ENCODE results near the gene MYO1D. TPM values are rescaled to one million over a fixed set of nuclear protein-coding genes. Genes with fewer than 3 reads are reported as not detected.

The MYO1D gene
- total and polyA plus RNA-seq, 4 donors = 4.5 to 22.9 (median 13.3) TPM

DNA sequence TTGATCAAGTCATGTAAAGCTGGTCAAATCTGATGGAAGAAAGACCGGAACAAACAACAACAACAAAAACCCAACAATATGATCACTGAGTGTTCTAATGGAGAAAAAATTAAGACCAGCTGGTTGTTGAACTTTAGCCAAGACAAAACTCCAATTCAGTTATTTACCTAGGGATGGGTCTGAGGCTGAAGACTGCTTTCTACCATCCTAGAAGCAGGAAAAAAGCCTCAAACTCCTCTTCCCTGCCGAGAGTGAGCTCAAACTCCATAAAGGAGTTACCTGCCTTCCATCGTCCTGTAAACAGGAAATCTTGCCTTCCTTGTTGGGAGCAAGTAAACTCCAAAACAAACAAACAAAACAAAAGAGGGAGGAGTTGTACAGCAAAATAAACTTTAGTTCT is 28.0 kb upstream of the MYO1D start (continued):
- TF ChIP-seq, protein P1, sequence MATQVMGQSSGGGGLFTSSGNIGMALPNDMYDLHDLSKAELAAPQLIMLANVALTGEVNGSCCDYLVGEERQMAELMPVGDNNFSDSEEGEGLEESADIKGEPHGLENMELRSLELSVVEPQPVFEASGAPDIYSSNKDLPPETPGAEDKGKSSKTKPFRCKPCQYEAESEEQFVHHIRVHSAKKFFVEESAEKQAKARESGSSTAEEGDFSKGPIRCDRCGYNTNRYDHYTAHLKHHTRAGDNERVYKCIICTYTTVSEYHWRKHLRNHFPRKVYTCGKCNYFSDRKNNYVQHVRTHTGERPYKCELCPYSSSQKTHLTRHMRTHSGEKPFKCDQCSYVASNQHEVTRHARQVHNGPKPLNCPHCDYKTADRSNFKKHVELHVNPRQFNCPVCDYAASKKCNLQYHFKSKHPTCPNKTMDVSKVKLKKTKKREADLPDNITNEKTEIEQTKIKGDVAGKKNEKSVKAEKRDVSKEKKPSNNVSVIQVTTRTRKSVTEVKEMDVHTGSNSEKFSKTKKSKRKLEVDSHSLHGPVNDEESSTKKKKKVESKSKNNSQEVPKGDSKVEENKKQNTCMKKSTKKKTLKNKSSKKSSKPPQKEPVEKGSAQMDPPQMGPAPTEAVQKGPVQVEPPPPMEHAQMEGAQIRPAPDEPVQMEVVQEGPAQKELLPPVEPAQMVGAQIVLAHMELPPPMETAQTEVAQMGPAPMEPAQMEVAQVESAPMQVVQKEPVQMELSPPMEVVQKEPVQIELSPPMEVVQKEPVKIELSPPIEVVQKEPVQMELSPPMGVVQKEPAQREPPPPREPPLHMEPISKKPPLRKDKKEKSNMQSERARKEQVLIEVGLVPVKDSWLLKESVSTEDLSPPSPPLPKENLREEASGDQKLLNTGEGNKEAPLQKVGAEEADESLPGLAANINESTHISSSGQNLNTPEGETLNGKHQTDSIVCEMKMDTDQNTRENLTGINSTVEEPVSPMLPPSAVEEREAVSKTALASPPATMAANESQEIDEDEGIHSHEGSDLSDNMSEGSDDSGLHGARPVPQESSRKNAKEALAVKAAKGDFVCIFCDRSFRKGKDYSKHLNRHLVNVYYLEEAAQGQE (IDR thresholded peaks at IDR 0.05) = no peak
- TF ChIP-seq, protein P2, sequence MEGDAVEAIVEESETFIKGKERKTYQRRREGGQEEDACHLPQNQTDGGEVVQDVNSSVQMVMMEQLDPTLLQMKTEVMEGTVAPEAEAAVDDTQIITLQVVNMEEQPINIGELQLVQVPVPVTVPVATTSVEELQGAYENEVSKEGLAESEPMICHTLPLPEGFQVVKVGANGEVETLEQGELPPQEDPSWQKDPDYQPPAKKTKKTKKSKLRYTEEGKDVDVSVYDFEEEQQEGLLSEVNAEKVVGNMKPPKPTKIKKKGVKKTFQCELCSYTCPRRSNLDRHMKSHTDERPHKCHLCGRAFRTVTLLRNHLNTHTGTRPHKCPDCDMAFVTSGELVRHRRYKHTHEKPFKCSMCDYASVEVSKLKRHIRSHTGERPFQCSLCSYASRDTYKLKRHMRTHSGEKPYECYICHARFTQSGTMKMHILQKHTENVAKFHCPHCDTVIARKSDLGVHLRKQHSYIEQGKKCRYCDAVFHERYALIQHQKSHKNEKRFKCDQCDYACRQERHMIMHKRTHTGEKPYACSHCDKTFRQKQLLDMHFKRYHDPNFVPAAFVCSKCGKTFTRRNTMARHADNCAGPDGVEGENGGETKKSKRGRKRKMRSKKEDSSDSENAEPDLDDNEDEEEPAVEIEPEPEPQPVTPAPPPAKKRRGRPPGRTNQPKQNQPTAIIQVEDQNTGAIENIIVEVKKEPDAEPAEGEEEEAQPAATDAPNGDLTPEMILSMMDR (IDR thresholded peaks at IDR 0.05; ENCODE audit: low read depth, low read length, missing input control) = no peak
- TF ChIP-seq HNF4G (IDR thresholded peaks at IDR 0.05) = no peak
- no peak for TF ChIP-seq EGR1 (IDR thresholded peaks at IDR 0.05; ENCODE audit: low read depth in 2 of 2)
- no peak for TF ChIP-seq RXRA (IDR thresholded peaks at IDR 0.05)
- TF ChIP-seq YY1 (IDR thresholded peaks at IDR 0.05) = no peak
- TF ChIP-seq GABPA (IDR thresholded peaks at IDR 0.05 in 1 of 2, conservative IDR thresholded peaks at IDR 0.05 in 1 of 2) = no peak

DNA sequence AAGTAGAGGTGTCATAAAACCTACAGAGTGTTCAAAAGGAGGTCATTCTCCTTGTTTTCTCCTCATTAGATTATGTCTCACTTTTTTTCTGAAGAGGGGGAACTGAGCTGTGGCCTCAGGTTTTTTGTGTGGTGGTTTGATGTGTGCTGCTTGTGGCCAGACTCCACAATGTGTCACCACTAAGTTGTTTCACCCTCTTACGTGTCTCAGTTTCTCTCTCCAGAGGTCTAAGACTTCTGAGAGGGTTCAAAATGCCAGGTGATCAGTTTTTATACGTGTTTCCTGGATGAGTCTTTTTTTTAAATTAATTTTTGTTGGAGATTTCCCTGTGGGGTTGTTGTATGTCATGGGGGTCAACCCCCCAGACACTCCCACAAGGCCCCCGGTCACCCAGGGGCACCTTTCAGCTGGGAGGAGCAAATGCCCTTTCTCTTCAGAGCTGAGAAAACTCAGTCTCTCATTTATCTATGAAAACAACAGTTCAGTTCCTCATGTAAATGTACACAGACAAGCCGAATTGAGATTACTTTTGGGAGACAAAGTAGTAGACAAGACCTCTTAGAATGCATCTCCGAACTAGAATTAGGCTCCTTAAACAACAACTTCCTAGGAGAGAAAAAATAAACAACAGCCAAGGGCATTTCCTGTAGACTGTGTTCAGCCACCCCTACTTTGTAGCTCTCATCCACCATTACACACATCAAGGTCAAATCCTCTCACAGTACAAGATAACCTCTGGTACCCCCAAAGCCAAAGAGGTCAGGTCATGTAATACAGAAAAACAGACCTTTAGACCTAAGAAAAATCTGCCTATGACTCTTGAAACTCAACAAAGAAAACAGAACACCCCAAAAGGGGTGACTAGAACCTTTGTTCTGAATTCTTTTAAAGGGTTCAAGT is 27.1 kb upstream of the MYO1D start:
- Histone ChIP-seq H3K9me3 (ENCODE audit: control insufficient read depth in 4 of 4, low read length in 3 of 4) (no peaks in the 10 kb centered on the region), H3K9ac (ENCODE audit: low read depth in 1 of 2, low read length in 2 of 2) (no peak overlapping the region), H3K36me3 (ENCODE audit: control insufficient read depth in 4 of 4, insufficient read depth in 3 of 4, low read depth in 1 of 4, low read length in 3 of 4) (no peaks in the 10 kb centered on the region), H3K27ac (ENCODE audit: low read depth in 1 of 2, low read length in 2 of 2) (no peak overlapping the region), H3K4me3 (ENCODE audit: low read depth in 1 of 3, low read length in 3 of 3) (no peak overlapping the region), H3K4me1 (ENCODE audit: control insufficient read depth in 4 of 4, insufficient read depth in 4 of 4, low read length in 3 of 4) (no peaks in the 10 kb centered on the region), H3K27me3 (ENCODE audit: control insufficient read depth in 4 of 4, insufficient read depth in 4 of 4, low read length in 3 of 4) (no peaks in the 10 kb centered on the region)
- DNase-seq (ENCODE audit: low spot score) = no peak
- 74% methylated on average over 5 of the region's 5 CpGs for whole genome bisulfite sequencing
- no peak for TF ChIP-seq TAF1 (conservative IDR thresholded peaks at IDR 0.05)
- no peak for TF ChIP-seq JUND (IDR thresholded peaks at IDR 0.05)
- TF ChIP-seq NR2F2 (IDR thresholded peaks at IDR 0.05) = peak; percentile 61
- no peak for TF ChIP-seq FOXA2 (IDR thresholded peaks at IDR 0.05)
- TF ChIP-seq, protein P3, sequence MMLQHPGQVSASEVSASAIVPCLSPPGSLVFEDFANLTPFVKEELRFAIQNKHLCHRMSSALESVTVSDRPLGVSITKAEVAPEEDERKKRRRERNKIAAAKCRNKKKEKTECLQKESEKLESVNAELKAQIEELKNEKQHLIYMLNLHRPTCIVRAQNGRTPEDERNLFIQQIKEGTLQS (IDR thresholded peaks at IDR 0.05) = no peak
- no peak for TF ChIP-seq YY1 (IDR thresholded peaks at IDR 0.05)
- TF ChIP-seq, protein P2 (IDR thresholded peaks at IDR 0.05; ENCODE audit: low read depth, low read length, missing input control) = no peak

Measured in liver (tissue), 9 donors.